ENCODE results near the gene SPTLC3.

SPTLC3 gene

DNA sequence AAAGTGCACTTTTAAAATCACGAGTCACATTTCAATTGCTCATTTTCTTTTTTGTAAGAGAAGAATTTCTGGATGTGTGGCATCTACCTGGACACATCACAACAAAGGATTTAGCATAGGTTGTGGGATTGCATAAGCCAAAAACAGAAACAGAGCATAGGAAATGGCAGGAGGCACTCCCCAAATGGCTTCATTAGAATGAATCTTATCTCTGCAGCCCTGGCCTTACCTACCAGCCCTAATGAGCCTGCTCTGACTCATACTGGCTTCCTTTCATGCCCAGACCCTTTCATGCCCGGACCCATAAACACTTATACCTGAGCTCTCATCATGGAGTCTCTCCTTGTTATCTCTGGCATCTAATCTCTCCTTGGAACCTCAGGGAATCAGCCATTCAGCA is 23.9 kb upstream of the SPTLC3 start:
- DNase-seq (ENCODE audit: low read depth, low spot score), result no peak

DNA sequence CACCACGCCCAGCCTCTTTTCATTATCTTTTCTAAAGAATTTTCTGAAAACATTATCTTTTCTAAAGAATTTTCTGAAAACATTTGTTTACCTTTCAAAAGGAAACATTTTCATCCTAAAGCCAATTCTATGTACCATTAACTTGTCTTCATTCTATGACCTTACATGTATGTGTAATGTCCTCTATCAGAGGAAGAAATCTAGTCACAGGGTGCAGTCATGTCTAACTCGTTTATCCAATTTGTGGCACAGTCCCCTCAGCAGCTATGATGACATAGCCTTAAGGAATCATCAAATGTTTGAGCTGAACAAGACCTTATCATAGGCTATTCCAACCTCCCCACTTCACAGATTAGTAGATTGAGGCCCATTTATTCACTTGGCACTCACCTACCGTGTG is 21.5 kb upstream of the SPTLC3 start:
- no peak for DNase-seq (ENCODE audit: low read depth, low spot score)

DNA sequence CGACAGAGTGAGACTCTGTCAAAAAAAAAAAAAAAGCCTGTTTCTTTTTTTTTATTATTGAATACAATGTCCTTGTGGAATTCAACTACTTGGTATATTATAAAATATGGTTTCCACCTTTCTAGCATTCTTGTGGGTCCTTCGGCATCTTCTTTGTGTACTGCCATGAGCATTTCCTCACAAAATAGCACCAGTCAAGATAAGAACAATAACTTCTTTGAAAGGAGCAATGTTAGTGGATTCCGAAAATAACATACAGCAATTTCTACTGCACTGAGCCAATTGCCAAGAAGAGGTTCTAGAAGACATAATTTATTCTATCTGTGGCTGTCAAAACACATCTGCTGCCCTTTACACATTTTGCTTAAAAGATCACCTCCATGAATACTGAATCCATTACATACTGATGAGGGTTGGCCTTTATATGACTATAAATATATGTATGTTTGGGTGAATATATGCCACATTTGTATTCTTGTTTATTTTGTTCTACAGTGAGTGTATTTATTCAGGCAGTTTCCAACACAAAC is 19.1 kb upstream of the SPTLC3 start:
- DNase-seq (ENCODE audit: low read depth, low spot score), result no peak

DNA sequence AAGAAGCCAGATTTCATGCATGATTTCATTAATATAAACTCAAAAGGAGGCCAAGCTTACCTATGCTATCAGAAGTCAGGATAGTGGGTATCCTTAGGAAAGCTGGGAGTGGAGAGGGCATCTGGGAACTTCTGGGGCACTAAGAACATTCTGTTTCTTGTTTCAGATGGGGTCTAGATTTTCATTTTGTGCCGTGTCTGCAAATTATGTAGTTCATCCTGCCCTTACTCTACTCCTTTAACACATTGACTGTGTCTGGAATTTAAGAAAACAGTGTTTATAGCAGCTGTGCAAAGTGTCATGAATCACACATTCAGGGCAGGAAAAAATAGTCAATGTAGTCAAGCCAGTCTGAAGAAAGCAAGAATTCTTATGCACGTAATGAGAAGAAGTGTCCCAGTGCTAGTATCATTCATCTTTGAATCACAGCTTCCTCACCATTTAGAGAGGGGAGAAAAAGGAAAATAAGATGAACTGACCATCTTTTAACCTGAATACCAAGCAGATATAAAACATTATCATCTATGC is 11.6 kb upstream of the SPTLC3 start:
- no peak for DNase-seq (ENCODE audit: low read depth, low spot score)

DNA sequence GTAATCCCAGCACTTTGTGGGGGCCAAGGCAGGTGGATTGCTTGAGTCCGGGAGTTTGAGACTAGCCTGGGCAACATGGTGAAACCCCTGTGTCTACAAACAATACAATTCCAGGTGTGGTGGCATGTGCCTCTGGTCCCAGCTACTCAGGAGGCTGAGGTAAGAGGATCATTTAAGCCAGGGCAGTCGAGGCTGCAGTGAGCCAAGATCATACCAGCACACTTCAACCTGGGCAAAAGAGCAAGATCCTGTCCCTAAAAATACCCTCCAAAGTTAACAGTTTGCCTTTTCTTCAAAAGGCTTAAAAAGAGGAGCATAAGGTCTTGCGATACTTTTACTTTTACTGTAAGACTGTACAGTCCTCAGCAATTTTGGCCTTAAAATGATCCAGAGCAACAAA is 10.7 kb upstream of the SPTLC3 start:
- no peak for DNase-seq (ENCODE audit: low read depth, low spot score)

DNA sequence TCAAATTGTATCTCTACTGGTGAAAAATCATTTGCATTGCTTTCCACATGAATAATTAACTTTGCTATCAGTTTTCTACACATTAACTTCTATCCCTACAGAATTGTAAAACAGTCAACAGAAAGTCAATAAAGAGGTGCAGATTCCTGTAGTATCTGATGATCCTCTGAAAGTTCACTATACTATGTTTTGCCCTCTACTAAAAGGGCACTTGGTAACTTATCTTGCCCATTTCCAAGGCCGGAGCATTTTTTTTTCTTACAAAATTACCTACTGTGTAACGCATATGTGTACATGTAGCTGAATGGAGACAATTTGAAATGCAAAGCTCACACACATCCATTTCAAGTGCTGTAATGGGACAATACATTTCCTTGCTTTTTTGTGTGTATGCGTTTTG is 9.6 kb upstream of the SPTLC3 start:
- DNase-seq (ENCODE audit: low read depth, low spot score), result no peak

DNA sequence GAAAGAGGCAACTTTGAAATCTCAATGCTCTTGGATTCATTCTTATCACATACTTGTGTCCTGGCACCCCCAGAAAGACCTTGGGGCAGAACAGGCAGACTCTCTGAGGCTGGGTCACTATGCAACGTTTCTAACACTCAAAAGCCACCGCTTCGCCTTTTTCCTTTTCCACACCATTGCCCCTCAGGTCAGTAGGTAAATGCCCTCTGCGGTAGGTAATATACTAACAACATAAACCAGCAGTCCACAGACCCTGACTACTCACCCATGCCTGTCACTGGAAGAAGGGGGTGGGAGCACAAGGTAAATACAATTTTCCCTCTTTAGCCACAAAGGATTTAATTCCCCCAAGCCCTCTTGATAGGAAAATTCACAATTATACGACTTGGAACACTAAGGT is 6.5 kb upstream of the SPTLC3 start:
- DNase-seq (ENCODE audit: low read depth, low spot score), result no peak

DNA sequence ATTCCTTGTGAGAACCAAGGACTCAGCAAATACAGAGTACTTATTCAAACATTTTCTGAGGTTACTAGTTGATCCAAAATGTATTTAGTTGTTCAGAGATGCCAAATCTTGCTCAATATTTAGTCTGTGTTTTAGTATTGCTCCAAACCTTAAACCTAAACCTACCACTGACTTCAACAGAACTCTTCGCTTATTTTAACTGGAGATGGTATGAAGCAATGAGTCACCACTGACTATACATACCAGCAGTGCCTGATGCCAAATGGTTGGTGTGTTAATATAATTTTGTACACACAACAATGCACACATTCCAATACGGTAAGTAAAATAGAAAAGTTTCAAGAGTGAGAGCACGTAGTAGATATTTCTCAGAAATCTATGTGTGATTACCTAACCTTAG is 1.9 kb upstream of the SPTLC3 start:
- DNase-seq (ENCODE audit: low read depth, low spot score), result no peak

DNA sequence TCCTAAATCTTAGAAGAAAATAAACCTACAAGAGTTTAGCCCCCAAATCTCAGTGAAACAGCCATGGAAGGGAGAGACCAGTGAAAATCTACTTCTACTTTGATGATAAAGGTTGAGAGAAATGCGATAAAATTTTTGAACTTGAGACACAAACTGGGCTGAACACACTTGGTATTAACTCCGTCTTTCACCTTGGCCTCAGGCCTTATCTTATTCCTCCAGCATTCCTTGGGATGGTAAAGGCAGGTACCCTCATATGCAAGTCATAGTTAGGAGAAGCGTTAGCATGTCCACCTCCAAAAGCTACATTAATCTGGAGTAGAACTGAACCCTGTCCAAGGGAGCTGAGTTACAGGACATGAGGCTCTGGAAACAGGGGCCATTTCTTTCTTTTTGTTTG is 1.2 kb upstream of the SPTLC3 start:
- no peak for DNase-seq (ENCODE audit: low read depth, low spot score)

DNA sequence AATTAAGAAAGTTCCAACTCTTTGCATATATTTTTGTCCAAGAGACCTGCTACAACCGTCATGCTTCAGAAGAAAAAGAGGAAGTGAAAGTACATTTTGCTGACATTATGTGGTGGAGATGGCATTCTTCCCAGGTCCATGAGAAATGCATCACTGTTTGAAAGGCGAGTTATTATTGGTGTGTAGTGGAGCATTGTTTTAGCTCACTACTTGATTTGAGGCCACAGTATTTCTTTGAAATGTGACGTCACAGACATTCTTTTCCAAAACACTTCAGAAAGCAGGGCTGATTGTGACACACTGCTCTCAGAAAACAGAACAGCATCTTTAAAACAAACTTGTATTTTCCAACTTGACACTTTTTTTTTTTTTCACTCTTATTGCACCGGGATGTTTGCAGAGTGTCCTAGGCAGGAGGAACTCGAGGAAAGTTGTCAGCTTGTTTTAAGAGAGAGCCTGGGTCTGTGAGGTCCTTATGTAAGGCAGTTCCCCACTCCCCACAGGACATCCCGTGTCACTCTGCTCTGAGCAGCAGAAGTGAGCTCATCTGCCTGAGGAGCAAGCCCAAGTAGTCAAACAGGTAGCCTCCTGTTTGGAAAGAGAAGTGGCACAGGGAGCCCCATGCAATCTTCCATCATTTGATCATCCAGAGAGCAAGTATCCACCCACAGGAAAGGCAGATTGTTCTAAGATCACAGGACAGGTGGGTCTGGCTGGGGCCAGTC is 1.1 kb downstream of the SPTLC3 start:
- DNase-seq (ENCODE audit: low read depth, low spot score), result no peak

DNA sequence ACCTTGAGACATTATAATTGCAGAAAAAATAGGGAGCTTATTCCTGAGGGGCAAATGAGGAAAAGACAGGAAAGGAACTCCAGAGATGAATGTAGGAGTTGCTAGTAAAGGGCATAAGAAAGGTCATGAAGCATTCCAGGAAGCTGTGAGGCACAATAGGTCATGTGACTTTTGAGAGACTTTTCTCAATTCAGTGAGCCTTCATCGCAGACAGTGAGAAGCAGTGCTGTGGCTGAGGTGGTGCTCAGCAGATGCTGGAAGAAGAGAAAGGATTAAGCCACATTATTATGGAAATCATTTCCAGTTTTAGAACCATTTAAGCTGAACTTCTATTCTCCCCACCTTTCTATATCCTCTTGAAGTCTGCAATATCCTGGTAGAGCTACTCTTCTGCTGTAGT is 4.1 kb downstream of the SPTLC3 start:
- no peak for DNase-seq (ENCODE audit: low read depth, low spot score)

DNA sequence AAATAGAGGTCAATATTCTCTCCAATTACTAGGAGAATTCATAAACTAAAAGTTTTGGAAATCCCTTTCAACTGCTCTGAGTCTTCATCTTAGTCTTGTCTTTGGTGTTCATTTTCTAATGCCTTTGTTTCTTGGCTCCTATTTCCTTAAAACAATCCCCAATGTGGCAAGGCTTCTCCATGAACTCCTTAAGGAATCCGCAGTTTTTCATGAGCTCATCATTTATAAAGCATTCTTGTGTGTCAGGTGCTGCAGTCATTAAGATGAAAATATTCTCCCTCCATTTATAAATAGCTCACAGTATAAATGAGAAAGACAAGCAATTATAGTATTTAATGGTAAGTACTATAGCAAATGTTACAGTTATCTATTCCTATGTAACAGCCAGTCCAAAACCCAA is 4.6 kb downstream of the SPTLC3 start:
- no peak for DNase-seq (ENCODE audit: low read depth, low spot score)

DNA sequence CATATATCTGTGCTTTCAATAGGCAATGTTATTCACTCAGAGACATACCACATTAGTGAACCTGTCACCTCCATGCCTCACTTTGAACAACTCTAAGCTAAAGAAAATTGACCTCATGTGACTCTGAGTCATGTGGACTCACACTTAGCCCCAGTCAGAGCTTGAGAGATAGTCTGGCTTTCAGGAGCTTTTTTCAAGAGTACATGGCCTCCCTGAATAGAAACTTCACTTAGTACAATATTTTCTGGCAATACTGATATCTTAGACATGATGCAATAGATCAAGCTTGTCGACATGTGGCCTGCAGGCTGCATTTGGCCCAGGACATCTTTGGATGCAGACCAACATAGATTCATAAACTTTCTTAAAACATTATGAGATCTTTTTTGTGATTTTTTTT is 8.5 kb downstream of the SPTLC3 start:
- no peak for DNase-seq (ENCODE audit: low read depth, low spot score)

DNA sequence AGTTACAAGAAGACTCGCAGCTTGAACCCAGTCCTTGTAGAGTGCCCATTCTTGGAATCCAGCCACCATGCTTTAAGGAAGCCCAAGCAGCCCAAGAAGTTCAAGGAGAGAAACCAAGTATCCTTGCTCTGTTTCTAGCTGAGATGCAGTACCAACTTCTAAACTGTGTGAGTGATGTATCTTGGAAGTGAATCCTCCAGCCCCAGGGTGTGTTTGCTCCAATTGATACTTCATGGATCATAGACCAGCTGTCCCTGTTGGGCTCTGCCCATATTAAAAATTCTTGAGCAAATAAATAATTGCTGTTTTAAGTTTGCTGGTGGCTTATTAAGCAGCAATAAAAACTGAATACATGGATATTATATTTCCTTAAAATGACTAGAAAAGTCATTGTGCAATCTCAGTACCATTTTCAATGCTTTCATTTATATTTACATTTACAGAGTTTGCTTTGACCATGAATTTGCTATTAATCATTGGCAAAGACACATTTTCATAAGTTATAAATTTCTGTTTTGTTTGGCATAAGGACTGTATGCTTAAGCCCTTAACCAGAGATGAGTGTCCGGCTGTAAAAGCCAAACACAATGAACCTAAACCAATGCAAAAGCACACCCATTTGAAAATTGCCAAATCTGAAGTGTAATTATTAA is 9.2 kb downstream of the SPTLC3 start:
- no peak for DNase-seq (ENCODE audit: low read depth, low spot score)

DNA sequence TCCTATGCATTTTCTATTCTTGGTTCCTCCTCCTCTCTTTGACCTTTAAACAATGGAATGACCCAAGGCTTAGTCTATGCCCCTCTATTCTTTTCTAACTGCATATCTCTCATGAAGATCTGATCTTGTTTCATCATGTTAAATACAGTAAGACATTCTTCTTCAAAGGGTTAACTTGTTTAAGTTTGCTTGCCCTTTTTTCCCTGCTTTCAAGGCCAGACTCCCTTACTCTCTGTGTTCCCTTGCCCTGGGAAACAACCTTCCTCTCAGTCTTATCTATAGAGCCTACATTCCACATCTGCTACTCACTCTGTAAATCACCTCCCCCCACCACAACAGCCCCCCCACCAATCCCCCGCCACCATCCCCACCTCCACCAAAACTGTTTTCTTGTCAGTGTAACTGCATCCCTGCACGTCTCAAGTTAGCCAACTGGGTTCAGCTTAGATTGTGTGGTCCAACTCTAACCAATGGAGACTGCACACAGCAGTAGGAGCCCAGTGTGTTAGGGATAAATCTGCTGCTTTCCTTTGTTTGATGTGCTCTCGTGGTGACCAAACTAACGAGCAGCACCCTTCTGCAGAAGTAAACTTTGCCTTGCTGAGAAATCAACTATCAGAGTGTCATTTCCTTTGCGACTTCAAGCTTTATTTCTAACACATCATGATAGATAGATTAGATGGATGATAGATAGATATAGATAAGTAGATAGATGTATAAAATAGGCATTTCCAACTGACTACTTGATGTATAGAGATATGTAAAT is 12.6 kb downstream of the SPTLC3 start:
- no peak for DNase-seq (ENCODE audit: low read depth, low spot score)

DNA sequence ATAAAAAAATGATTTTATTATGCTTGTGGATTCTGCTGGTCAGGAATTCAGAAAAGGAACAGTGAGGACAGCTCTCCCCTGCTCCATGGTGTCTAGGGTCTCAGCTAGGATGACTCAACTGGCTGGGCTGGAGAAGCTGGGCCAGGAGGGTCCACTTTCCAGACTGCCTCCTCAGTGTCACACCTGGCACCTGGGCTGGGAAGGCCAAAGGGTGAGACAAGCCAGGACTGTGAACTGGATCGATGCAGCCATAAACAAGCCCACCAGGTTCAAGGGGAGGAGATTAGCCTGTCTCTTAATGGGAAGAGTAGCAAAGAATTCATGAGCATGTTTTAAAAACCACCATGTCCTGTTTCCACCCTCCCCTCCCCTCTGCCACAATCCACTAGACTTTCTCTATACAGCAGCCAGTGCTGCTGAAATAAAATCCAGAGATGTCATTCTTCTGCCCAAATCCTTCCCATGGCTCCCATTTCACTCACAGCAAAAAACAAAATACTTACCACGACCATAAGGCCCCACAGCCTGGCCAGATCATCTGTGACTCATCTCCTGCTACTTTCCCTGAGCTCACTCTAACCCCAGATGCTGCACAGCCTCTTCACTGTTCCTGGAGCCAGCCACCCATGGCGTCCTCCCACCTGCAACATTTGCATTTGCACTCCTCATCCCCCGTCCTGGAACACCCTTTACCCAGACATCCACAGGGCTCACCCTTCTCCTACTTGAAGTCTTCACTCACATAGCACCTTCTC is 13.8 kb downstream of the SPTLC3 start:
- no peak for DNase-seq (ENCODE audit: low read depth, low spot score)

DNA sequence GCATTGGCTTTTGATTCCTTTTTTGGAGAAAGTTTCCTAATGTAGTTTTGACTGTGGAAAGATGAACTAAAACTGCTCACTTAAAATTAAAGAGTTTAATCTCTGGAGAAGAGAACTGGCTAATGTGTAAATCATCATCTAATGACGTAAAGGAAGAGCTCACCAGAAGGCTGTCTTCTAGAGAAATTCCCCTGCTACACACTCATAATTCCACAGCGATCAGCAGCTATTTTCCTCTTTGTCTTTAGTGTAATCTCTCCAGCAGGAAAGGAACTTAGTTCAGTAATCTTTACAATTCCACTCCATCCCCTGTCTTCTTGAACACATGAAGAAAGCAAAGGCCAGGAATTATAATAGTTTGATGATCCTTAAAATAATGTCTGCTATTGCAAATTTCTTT is 15.8 kb downstream of the SPTLC3 start:
- no peak for DNase-seq (ENCODE audit: low read depth, low spot score)

DNA sequence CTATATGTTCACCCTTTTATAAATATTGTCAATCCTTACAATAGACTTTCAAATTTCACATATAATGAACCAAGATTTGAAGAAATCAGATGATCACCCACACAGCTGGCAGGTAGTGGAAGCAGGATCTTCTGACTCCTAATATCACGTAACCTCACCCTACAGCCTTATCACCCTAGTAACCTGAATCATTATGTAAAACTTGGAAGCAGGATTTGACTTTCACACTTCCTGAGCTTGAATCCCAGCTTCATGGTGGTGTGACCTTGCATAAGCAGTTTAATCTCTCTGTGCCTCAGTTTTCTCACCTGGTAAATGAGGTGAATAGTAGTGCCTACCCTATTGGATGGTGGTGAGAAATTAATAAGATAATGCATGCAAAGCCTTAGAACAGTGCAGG is 16.4 kb downstream of the SPTLC3 start:
- no peak for DNase-seq (ENCODE audit: low read depth, low spot score)

DNA sequence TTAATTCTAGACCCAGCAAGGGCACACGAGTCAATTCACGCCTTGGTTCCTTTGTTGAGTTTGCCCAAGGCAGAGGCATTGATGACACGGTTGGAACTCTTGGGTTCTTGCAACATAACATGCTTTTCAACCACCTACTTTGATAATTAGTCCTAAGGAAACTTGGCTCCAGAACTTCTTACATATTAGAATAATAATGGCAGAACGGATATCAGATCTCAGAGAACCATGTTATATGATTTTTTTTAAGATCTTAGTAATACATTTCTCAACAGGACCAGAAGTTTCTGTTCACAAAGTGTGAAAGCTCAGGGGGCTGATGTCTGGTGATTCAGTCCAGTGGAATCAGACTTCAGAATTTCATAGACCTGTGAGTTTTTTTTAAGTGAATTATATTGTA is 19.2 kb downstream of the SPTLC3 start:
- DNase-seq (ENCODE audit: low read depth, low spot score), result no peak

DNA sequence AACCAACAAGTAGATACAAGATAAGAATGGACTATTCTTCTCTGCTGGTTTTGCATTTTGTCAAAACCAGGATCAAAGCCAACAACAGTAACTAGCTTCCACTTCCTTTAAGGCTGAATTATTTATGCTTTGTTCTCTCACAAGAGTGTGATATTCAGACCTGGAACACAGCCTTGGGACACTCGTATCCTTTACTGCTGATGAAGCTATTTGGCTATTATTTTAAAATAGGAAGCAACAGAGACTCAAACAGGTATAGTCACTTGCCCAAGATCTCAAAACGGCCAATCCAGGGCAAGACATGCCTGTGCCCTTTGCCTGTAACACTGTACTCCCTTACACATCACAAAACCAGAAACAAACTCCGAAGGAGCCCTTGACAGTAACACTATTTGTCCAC is 19.9 kb downstream of the SPTLC3 start:
- no peak for DNase-seq (ENCODE audit: low read depth, low spot score)

DNA sequence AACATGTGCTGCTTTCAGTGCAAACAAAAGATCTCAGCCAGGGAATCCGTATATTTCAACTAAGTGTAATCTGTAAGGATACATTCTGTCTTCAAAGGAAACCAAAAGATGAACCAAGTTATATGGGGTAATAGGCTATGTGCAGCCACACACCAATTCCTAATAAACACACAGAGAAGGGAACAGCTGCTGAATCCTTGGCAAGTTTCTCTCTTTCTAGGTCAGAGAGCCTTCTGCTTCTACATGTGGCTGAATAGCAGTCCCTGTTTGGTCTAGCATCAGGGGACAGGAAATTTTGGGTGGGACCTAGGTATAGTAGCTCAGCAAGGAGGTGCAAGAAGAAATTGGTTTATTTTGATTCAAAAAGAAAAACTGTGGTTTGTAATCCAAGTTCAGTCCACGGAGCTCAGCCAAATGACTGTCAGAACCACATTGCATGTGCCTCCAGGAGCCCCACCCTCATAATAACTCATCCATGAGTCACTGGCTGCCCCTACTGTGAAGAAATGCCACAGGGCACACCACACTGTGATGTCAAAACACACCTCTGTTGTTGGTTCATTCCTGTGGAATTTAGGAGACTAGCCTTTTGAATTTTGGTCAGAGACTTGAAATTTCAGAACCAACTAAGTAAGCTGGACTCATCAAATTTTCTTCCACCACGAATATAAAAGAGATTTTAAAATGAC is 21.1 kb downstream of the SPTLC3 start:
- DNase-seq (ENCODE audit: low read depth, low spot score), result no peak
